Activated B cell treated with CpG ODN at 0.5 μM for 24 hours (primary cell): ENCODE measurements around the gene MDP1. TPM values are rescaled to one million over a fixed set of nuclear protein-coding genes. Genes with fewer than 3 reads are reported as not detected.

Source experiments
- ATAC-seq: fragments of 200-7000 bp; cut with Tn5 transposase; one replicate; pipeline ENCODE4 v1.10.0; 2021; ENCODE audit warnings: low read depth, mild to moderate bottlenecking, moderate library complexity
- CTCF ChIA-PET: fragments of 350-600 bp; sonication (Branson Sonifier 250); formaldehyde crosslinking; loops from one replicate; lab custom pipeline; 2021; ENCODE audit warnings: antibody characterized with exemption; lab: Charles Lee
- POLR2A ChIA-PET: fragments of 350-600 bp; sonication (Branson Sonifier 250); formaldehyde crosslinking; loops from one replicate; lab custom pipeline; 2021; ENCODE audit warnings: antibody characterized with exemption; lab: Charles Lee
- DNase-seq: peaks from one replicate; pipeline ENCODE4 v3.0.0; 2022
- H3K27ac Mint-ChIP-seq: one replicate; pipeline ENCODE4 v1.8.0; 2020; ENCODE audit warnings: mixed read lengths
- H3K27me3 Mint-ChIP-seq: one replicate; pipeline ENCODE4 v1.8.0; 2021; ENCODE audit warnings: mixed read lengths
- H3K36me3 Mint-ChIP-seq: one replicate; pipeline ENCODE4 v1.8.0; 2021; ENCODE audit warnings: low read depth, mixed read lengths
- H3K4me1 Mint-ChIP-seq: one replicate; pipeline ENCODE4 v1.8.0; 2021; ENCODE audit warnings: mixed read lengths
- H3K4me3 Mint-ChIP-seq: one replicate; pipeline ENCODE4 v1.8.0; 2020; ENCODE audit warnings: mild to moderate bottlenecking, mixed read lengths
- H3K9me3 Mint-ChIP-seq: one replicate; pipeline ENCODE4 v1.8.0; 2020; ENCODE audit warnings: mixed read lengths
- CTCF ChIP-seq: fragments of 200-600 bp; IDR thresholded peaks from one replicate; pipeline ENCODE4 v1.8.0; 2022; ENCODE audit warnings: antibody characterized with exemption, mild to moderate bottlenecking
- intact Hi-C: fragments of 100-400 bp; cut with micrococcal nuclease; formaldehyde crosslinking; loops from one replicate; pipeline ENCODE4 v1.15.1; 2024
- total RNA-seq: library from RNA; stranded (reverse); gene quantifications from 2 replicates; pipeline ENCODE4 v1.2.3, GENCODE V29; 2022

MDP1 gene
- total RNA-seq, 1 donor from 2014 or later, result 16.3 TPM

GRCh38 chr14:24258548-24259265 lies 42.8 kb upstream of the MDP1 start:
- ATAC-seq, result no peak
- no peak for DNase-seq
- H3K27me3 Mint-ChIP-seq, result no peaks in the 10 kb centered on the region
- no peaks in the 10 kb centered on the region for H3K4me1 Mint-ChIP-seq
- no peak overlapping the region for H3K4me3 Mint-ChIP-seq
- peaks cover 37% of the 10 kb centered on the region for H3K36me3 Mint-ChIP-seq
- H3K27ac Mint-ChIP-seq, result no peak overlapping the region
- TF ChIP-seq CTCF, result no peak
- no peaks in the 10 kb centered on the region for H3K9me3 Mint-ChIP-seq
- CTCF ChIA-PET, result interaction anchor here (1.5 kb wide), 1 partner anchor 16 kb away, joined by 5 read pairs; the partner anchor contains the start of gene TINF2
- POLR2A ChIA-PET, result no interaction called here
- intact Hi-C loops, result no loop called here

- Mint-ChIP-seq H3K36me3 (peaks cover 38% of the 10 kb centered on the region), H3K9me3 (no peaks in the 10 kb centered on the region), H3K27me3 (no peaks in the 10 kb centered on the region), H3K27ac (no peak overlapping the region), H3K4me1 (no peaks in the 10 kb centered on the region), H3K4me3 (no peak overlapping the region)
- POLR2A ChIA-PET, result interaction anchor here (0.8 kb wide), 1 partner anchor 13 kb away, joined by 3 read pairs; no protein-coding TSS in a partner anchor
- TF ChIP-seq CTCF, result no peak
- DNase-seq, result no peak
- no peak for ATAC-seq
- intact Hi-C loops, result no loop called here
- CTCF ChIA-PET, result interaction anchor here (1.5 kb wide), 1 partner anchor 15 kb away, joined by 5 read pairs; the partner anchor contains the start of gene TINF2
Observed at GRCh38 chr14:24258119-24258518, 42.3 kb upstream of the MDP1 start.

GRCh38 chr14:24256960-24257359 lies 41.1 kb upstream of the MDP1 start:
- Mint-ChIP-seq H3K27ac (no peak overlapping the region), H3K4me1 (no peaks in the 10 kb centered on the region), H3K36me3 (peaks cover 34% of the 10 kb centered on the region), H3K9me3 (no peaks in the 10 kb centered on the region), H3K4me3 (no peak overlapping the region), H3K27me3 (no peaks in the 10 kb centered on the region)
- intact Hi-C loops, result no loop called here
- TF ChIP-seq CTCF, result no peak
- ChIA-PET POLR2A (no interaction called here), CTCF (no interaction called here)
- ATAC-seq (no peak), DNase-seq (no peak)

GRCh38 chr14:24255931-24256711 lies 40.3 kb upstream of the MDP1 start:
- TF ChIP-seq CTCF, result no peak
- intact Hi-C loops, result no loop called here
- Mint-ChIP-seq H3K4me1 (no peaks in the 10 kb centered on the region), H3K27ac (no peak overlapping the region), H3K36me3 (peaks cover 33% of the 10 kb centered on the region), H3K4me3 (no peak overlapping the region), H3K27me3 (no peaks in the 10 kb centered on the region), H3K9me3 (no peaks in the 10 kb centered on the region)
- CTCF ChIA-PET, result no interaction called here
- DNase-seq (no peak), ATAC-seq (no peak)
- POLR2A ChIA-PET, result interaction anchor here (1.4 kb wide), 1 partner anchor 15 kb away, joined by 5 read pairs; the partner anchor contains the start of gene RABGGTA

- Mint-ChIP-seq H3K4me3 (no peak overlapping the region), H3K36me3 (peaks cover 32% of the 10 kb centered on the region), H3K9me3 (no peaks in the 10 kb centered on the region), H3K27ac (no peak overlapping the region), H3K4me1 (no peaks in the 10 kb centered on the region), H3K27me3 (no peaks in the 10 kb centered on the region)
- CTCF ChIA-PET, result no interaction called here
- intact Hi-C loops, result no loop called here
- DNase-seq, result no peak
- POLR2A ChIA-PET, result interaction anchor here (0.8 to 1.4 kb wide), 2 partner anchors 13 to 16 kb away, joined by 3 to 5 read pairs; partner anchors contain the start of genes RABGGTA and TINF2
- no peak for ATAC-seq
- no peak for TF ChIP-seq CTCF
Observed at GRCh38 chr14:24255438-24255837, 39.6 kb upstream of the MDP1 start.
